IPS-18a (cell line): ENCODE data around the gene ESAM.
"Not testable (repeated sequence)": the region's sequence is repeated elsewhere in the genome, so short reads cannot be mapped to it uniquely, and the experiment has no call there.

Experiments used
- H3K27ac ChIP-seq: one replicate; pipeline ENCODE4 v1.5.1; 2013; ENCODE audit warnings: low read length
- H3K27me3 ChIP-seq: one replicate; pipeline ENCODE4 v1.6.1; 2013; ENCODE audit warnings: mild to moderate bottlenecking, low read length; ENCODE audit not compliant: control insufficient read depth, insufficient read depth
- H3K36me3 ChIP-seq: one replicate; pipeline ENCODE4 v1.6.1; 2013; ENCODE audit warnings: low read depth, low read length; ENCODE audit not compliant: control insufficient read depth
- H3K4me1 ChIP-seq: one replicate; pipeline ENCODE4 v1.6.1; 2013; ENCODE audit warnings: low read depth, low read length; ENCODE audit not compliant: control insufficient read depth
- H3K4me3 ChIP-seq: one replicate; pipeline ENCODE4 v1.5.1; 2013; ENCODE audit warnings: low read length
- H3K9ac ChIP-seq: one replicate; pipeline ENCODE4 v1.6.1; 2013; ENCODE audit warnings: mild to moderate bottlenecking, low read length, moderate library complexity
- H3K9me3 ChIP-seq: one replicate; pipeline ENCODE4 v1.6.1; 2013; ENCODE audit warnings: low read depth, low read length; ENCODE audit not compliant: control insufficient read depth

The ESAM gene

DNA sequence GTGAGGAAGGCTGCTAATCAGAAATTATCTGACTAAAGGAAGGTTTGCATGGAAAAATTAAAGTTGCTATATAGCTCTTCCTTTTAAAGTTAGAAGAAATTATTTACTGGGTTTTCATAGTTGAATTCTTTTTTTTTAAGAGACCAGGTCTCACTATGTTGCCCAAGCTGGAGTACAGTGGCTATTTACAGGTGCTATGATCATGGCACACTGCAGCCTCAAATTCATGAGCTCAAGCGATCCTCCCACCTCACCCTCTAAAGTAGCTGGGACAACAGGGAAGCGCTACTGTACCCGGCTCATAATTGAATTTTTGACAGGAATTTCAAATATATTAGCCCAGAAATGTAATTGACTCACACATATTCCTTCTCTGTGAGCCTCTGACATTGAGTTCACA is 34.2 kb upstream of the ESAM start:
- H3K9me3 ChIP-seq = no peaks in the 10 kb centered on the region
- H3K36me3 ChIP-seq = no peaks in the 10 kb centered on the region
- no peaks in the 10 kb centered on the region for H3K27me3 ChIP-seq
- H3K9ac ChIP-seq = no peak overlapping the region
- H3K27ac ChIP-seq = no peak overlapping the region
- no peak overlapping the region for H3K4me3 ChIP-seq
- peaks cover 39% of the 10 kb centered on the region for H3K4me1 ChIP-seq

DNA sequence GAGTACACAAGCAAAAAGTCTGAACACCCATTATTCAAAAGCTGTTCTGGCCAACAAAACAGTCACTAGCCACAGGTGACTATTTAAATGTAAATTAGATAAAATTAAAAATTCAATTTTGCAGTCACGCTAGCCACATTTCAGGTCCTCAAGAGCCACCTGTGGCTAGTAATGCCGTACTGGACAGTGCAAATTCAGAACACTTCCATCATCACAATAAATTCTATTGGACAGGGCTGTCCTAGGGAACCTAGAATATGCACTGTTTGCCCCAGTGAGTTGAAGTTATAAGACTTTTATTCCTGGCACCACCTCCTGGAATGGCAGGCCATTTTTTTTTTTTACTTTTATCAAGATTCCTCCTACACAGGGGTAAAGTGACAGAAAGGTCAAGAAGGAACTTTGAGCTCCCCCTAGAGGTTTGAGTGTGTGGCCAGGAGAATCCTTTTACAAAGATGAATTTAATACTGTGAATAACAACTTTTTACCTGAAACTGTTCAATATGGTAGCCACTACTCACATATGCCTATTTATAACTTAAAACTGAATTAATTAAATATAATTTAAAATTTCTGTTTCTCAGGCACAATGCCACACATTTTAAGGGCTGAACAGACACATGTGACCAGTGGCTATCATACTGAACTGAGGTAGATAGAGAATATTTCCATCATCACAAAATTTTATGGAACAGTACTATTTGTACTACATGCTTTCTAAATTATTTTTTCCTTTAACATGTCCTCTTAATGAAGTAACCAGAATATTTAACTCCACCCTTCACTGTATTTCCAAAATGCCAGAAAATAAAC is 31.6 kb upstream of the ESAM start:
- Histone ChIP-seq H3K27me3 (no peaks in the 10 kb centered on the region), H3K36me3 (no peaks in the 10 kb centered on the region), H3K9me3 (no peaks in the 10 kb centered on the region), H3K4me1 (peaks cover 31% of the 10 kb centered on the region), H3K27ac (no peak overlapping the region), H3K9ac (peak overlapping the region; percentile 5), H3K4me3 (peak overlapping the region; percentile 34)

DNA sequence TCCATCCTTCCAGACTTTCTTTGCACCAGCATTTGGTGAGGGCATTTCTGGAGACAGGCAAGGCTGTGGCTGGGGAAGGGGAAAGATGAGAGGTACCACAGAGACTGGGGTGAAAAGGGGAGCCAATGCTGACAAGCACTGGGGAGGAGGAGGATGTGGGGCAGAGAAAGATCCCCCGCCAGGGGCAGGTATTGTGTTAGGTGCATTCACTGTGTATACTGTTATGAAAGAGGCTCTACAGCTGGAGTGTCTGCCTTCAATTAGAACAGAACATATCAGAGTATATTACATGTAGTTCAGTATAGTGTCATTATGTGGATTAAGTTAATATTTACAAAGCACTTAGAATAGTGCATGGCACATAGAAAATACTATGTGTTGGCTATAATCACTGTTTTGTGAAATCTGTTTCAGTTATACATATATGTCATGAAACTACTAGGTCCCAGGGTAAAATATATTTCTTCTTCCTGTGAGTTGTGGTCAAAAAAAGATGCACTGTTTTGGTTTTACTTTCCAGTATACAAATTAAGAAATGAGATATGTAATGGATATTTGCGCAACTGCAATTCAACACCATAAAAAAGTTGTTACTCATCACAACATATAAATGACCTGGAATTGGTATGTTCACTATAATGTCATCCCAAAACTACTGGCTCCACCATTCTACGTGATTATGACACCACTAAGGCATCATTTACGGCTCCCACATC is 29.7 kb upstream of the ESAM start:
- H3K36me3 ChIP-seq = no peaks in the 10 kb centered on the region
- H3K4me1 ChIP-seq = peaks cover 24% of the 10 kb centered on the region
- no peak overlapping the region for H3K27ac ChIP-seq
- H3K27me3 ChIP-seq = no peaks in the 10 kb centered on the region
- H3K4me3 ChIP-seq = no peak overlapping the region
- H3K9me3 ChIP-seq = no peaks in the 10 kb centered on the region
- no peak overlapping the region for H3K9ac ChIP-seq

DNA sequence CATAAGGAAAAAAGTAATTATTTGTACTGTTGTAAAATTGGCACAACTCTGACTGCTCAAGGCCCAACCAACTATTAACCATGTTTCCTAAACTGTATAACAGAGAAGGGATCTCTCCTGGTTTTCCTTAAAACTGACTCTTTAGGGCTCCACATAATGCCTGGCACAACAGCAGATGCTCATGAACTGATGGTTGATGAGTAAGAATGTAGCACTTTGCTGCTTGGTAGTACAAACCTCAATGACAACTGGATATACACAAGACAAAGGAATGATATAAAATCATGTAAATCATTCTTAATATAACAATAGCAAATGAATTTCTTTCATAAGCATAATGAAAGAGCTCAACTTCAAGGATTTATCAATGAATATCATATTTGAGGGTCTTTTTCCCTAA is 26.4 kb upstream of the ESAM start:
- Histone ChIP-seq H3K9ac (no peak overlapping the region), H3K9me3 (no peaks in the 10 kb centered on the region), H3K36me3 (no peaks in the 10 kb centered on the region), H3K27ac (no peak overlapping the region), H3K4me3 (no peak overlapping the region), H3K4me1 (peaks cover 19% of the 10 kb centered on the region), H3K27me3 (no peaks in the 10 kb centered on the region)

DNA sequence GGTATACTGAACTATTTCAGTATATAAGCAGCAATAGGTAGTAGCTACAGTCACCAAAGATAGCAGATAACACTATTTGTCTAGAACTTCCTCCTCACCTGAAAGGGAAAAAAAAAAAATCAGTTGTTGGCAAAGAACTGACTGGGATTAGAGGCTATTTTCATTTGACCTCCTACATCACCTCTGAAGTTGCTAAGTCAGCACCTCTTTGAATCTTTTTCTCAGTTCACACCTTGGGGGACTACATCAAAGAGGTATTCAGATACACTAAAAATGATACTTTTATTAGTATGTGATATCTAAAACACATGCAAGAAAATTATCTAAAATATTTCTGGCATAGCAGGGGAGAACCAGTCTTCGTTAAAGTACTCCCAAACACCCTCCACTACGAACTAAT is 22.0 kb upstream of the ESAM start:
- Histone ChIP-seq H3K4me1 (no peaks in the 10 kb centered on the region), H3K9ac (no peak overlapping the region), H3K4me3 (no peak overlapping the region), H3K27ac (no peak overlapping the region), H3K9me3 (no peaks in the 10 kb centered on the region), H3K27me3 (no peaks in the 10 kb centered on the region), H3K36me3 (no peaks in the 10 kb centered on the region)

DNA sequence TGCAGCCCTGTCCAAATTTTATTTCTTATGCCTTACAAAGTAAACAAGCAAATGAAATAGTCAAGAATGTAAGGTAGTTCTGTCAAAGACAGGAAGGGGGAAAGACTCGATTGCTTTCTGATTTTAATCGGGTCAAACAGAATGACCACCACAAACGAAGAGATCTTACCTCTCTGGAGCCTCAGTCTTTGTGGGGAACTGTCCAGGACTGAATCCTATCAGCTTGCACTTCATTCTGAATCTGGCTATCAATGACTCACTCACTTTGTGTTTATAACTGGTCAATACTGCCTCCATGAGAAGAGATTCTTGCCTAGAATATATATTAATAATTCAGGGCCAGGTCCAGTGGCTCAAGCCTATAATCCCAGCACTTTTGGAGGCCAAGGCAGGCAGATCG is 20.9 kb upstream of the ESAM start:
- Histone ChIP-seq H3K9ac (no peak overlapping the region), H3K4me3 (no peak overlapping the region), H3K9me3 (no peaks in the 10 kb centered on the region), H3K27ac (no peak overlapping the region), H3K4me1 (no peaks in the 10 kb centered on the region), H3K36me3 (no peaks in the 10 kb centered on the region), H3K27me3 (no peaks in the 10 kb centered on the region)

DNA sequence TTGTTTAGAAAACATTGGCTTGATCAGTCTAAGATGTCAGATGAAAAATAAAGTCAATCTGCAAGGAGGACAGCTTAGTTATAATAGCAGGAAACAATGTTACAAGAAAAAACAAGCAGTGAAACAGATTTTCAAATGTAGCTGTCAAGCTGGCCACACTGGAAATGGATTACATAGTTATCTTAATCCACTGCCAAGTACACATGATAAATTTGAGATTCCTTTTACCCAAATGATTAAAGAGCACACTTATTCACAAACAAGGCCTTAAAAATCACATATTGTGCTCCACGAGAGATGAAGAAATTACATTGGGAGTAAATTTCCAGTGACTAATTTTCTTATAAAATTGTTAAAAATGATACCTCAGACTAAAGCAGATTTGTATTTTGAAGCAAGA is 17.5 kb upstream of the ESAM start:
- no peaks in the 10 kb centered on the region for H3K4me1 ChIP-seq
- no peaks in the 10 kb centered on the region for H3K9me3 ChIP-seq
- no peak overlapping the region for H3K9ac ChIP-seq
- no peak overlapping the region for H3K4me3 ChIP-seq
- H3K27ac ChIP-seq = no peak overlapping the region
- H3K27me3 ChIP-seq = no peaks in the 10 kb centered on the region
- peaks cover 5% of the 10 kb centered on the region for H3K36me3 ChIP-seq

DNA sequence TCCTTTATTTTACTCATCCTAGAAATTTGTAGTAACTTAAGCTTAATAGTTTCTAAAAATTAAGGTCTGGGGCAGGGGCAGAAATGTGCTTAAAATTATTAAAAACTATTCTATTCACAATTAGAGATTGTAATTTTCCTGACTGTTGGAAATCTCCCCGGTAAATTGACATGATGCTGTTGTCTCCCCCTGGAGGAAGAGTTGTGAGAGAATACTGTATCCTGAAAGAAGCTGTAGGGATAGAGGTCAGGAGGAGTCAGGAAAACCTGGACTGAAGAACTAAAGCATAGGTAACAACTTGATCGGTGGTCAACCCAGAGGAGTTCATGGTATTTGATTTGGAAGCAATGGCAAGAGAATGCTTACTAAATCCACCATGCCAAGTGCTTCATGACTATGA is 16.2 kb upstream of the ESAM start:
- no peak overlapping the region for H3K27ac ChIP-seq
- H3K36me3 ChIP-seq = peaks cover 10% of the 10 kb centered on the region

DNA sequence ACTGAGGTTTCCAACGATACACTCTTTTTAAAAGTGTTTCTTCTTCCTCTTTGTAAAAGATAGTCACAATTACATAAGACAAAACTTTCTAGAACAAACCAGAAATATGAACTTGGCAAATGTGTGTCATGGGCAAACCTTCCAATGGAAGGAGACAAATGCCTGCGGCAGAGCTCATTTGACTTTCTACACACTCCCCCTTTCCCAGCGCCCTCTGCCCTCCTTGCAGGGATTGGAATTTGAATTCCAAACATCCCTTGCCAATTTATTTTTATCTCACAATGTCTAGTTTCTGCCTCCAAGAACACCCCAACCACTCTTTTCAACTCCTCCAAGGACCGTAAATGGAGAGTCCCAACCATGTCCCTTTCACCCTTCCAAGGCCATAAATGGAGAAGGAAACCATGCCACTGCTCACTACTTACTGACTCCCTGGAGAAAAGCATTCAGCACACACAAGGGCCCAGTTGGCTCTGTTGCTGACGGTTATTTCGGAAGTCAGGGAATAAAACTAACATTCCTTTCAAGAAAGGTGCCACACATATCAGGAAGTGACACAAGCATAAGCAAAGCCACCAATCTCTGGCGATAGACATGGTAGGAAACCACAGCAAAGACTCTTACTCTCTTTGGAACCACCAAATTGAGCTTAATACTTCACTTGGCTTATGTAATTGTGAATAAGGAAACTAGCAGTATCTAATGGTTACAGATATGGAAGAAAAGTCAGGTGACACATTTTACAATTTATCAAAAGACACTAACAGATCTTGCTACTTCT is 15.0 kb upstream of the ESAM start:
- H3K27ac ChIP-seq = no peak overlapping the region
- H3K9me3 ChIP-seq = no peaks in the 10 kb centered on the region
- no peak overlapping the region for H3K4me3 ChIP-seq
- H3K9ac ChIP-seq = no peak overlapping the region
- H3K36me3 ChIP-seq = peaks cover 13% of the 10 kb centered on the region
- no peaks in the 10 kb centered on the region for H3K27me3 ChIP-seq
- H3K4me1 ChIP-seq = no peaks in the 10 kb centered on the region

More for the DNA sequence above, 16.2 kb upstream of the ESAM start:
- H3K4me1 ChIP-seq = no peaks in the 10 kb centered on the region
- no peak overlapping the region for H3K4me3 ChIP-seq
- no peaks in the 10 kb centered on the region for H3K9me3 ChIP-seq
- no peaks in the 10 kb centered on the region for H3K27me3 ChIP-seq
- H3K9ac ChIP-seq = no peak overlapping the region

DNA sequence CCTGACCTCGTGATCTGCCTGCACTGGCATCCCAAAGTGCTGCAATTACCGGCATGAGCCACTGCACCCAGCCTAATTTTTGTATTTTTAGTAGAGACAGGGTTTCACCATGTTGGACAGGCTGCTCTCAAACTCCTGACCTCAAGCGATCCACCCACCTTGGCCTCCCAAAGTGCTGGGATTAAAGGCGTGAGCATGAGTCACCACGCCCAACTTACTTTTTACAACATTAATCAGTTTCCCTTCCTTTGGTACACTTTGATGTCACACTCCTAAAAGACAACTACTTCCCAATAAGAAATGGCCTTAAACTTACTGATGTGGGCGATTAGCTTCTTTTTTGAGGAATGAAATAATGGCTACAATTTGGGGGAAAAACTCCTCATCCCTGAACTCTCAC is 8.9 kb upstream of the ESAM start:
- peaks cover 37% of the 10 kb centered on the region for H3K36me3 ChIP-seq
- not testable (repeated sequence) for H3K27me3 ChIP-seq, H3K4me3 ChIP-seq, H3K4me1 ChIP-seq, H3K27ac ChIP-seq, H3K9ac ChIP-seq, H3K9me3 ChIP-seq

DNA sequence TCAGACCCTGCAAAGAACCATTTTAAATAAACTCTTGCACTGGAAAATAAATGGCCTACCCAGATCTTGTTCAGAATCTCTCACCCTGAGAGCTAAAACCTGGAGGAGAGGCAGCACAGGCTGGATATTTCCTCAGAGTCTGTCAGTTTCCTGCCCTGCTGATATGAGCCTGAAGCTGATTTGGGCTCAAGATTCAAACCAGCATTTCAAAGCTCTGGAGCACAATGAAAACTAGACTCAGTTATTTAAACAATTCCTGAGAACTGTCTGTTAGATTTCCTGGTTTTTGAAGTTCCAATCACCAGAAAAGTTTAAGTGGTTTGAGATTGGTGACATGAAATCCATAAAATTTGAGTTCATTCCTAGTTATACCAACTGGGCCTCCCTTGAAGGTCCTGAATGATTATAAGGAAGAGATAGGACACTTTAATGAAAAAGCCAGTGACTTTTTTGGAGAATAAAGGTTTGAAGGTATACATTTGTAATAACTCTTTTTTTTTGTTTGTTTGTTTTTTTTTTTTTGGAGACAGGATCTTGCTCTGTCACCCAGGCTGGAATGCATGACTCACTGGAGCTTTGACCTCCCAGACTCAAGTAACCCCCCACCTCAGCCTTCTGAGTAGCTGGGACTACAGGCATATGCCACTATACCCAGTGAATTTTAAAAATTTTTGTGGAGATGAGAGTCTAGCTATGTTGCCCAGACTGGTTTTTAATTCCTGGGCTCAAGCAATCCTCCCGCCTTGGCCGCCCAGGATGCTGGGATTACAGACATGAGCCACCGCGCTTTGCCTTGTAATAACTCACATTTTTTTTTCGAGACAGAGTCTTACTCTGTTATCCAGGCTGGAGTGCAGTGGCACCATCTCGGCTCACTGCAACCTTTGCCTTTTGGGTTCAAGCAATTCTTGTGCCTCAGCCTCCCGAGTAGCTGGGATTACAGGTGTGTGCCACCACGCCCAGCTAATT is 8.0 kb upstream of the ESAM start:
- peaks cover 37% of the 10 kb centered on the region for H3K36me3 ChIP-seq

More for the DNA sequence above, 8.0 kb upstream of the ESAM start:
- Histone ChIP-seq H3K4me3 (no peak overlapping the region), H3K27me3 (no peaks in the 10 kb centered on the region), H3K9ac (no peak overlapping the region), H3K9me3 (no peaks in the 10 kb centered on the region), H3K27ac (no peak overlapping the region), H3K4me1 (no peaks in the 10 kb centered on the region)
